HUDEP-2 (cell line): Measurements from ENCODE around the gene ARHGEF17.
"Not testable (repeated sequence)": the region's sequence is repeated elsewhere in the genome, so short reads cannot be mapped to it uniquely, and the experiment has no call there.

Experiments
- DNase-seq, 76 experiments: peaks; one replicate each; lab custom pipeline; 2025; ENCODE audit not compliant: unreplicated experiment in 76 of 76; lab: John Stamatoyannopoulos, UW

Gene ARHGEF17

DNA sequence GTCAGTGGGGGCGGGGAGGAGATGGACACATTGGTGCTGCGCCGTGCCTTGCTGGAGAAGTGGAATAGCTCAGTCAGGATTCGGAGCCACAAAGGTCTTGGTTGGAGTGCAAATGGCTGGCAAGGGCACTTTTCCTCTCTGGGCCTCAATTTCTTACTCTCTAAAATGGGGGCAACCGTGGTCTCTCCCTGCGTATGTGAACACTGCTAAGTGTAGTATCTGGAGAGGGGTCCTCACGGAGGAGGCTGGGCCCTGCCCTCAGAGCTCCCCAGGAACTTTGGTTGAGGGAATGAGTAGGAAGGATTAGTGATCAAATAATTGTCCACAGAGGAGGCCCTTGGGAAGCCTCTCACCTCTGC is 35.4 kb upstream of the ARHGEF17 start:
- DNase-seq, result no peak

DNA sequence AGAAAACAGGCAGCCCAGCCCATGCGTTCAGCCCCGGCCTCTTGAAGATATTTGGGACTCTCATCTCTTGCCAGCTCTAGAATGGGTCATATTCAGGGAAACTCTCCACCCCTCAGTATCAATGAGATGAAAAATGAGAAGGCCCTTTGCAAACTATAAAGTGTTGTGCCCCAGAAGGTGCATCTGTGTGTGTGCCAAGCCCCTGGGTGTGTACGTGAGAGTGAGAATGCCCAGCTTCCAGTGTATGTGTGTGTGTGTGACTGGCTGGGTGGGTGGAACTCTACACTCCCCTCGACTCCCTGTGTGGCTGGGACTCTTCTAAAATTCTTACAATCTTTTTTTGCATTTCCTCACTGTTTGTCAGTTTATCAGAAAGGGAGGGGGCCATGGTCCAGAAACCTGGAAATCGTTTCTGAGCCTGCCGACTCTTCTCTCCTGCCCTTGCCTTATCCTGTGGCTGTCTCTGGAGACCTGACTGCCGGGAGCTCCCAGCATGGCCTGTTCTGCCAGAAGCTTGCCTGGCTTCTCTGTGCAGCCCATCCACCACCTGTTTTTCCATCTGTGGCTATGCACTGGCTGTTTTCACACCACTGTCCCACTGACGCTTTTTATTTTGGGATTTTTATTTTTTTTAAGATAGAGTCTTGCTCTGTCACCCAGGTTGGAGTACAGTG is 34.7 kb upstream of the ARHGEF17 start:
- no peak for DNase-seq

DNA sequence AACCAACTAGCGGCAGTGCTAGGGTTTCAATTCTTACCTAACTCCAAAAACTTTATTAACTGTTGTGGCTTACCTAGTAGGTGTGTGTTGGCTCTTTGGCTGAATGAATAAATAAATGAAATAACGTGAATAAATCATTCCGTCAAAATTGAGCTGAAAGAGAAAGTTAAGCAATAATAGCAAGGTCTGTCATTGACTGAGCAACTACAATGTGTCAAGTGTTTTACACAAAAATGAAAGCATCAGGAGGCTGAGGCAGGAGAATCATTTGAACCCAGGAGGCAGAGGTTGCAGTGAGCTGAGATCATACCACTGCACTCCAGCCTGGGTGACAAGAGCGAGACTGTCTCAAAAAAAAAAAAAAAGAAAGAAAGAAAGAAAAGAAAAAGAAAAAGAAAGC is 33.9 kb upstream of the ARHGEF17 start:
- DNase-seq, result not testable (repeated sequence)

DNA sequence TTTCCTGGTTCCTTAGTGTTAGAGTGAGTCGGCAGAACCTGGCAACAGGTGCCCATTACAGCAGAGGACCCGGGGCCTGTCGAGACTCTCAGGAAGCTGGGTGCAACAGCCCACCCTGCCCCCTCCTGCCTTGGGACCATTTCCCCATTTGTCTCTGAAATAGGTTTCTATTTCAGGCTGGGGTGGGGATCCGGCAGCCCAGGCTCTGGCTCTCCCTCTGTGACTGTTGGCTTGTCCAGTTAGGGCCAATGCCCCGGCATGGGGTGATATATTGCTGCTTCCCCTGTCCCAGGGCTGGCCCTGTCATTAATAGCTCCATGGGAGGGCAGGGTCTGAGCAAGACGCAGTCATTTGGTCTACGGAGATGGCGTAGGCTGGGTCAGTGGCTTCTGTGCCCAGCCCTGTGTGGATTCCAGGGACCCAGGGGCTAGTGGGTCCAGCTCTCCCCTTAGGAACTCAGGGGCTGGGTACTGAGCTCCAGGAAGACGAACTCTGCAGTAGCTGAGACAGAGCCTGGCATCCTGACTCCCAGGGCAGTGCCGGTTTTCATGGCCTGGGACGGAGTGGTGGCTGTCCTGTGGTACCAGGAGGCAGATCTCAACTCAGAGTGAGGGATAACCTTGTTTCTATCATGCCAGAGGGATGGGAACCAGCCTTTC is 33.2 kb upstream of the ARHGEF17 start:
- DNase-seq, result no peak

DNA sequence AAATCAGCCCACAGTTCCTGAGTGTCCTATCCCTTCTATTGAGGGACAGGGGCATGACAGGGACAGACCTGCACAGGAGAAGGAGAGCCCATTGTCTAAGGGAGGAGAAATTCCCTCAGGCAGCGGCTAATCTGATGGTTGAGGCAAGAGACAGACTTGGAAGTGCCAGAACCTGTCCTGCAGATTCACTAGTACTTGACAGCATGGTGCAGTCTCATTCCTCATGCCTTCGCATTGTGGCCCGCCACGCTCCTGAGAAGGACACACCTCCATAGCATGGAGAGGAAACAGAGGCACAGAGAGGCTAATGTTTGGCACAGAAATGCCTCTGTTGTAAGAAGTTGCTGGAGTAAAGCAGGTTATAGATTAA is 32.7 kb upstream of the ARHGEF17 start:
- DNase-seq, result no peak

DNA sequence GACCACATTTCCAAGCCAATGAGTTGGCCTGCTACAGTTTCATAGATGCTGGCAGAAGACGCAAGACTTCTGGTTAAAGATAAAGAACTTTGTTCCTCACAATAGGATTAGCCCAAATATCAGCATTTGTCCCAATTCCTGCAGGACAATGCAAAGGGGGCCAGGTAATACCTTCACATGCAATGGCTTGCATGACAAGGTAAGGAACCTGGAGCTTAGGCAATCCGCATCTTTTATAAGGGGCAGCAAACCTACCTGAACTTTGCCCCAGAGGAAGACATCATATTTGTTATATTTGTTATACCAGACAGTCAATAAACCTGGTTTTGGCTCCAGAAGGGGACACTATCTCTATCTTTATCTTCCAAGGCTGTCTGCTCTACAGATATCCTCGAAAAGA is 30.6 kb upstream of the ARHGEF17 start:
- no peak for DNase-seq

DNA sequence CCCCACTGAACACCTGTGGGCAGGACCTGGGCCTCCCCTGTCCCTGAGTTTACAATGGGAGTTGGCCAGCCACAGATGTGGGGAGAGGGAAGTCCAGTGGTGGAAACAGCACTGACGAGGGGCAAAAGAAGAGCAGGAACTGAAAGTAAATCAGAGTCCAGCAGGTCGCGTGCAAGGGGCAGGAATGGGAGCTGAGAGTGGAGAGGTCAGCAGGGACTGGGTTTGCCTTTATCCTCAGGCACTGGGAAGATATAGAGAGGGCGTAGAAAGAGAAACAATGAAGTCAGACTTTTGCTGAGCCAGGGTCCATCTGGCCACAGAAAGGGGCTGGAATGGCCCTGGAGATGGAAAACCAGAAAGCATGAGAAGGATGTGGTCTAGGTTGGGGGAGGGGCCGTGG is 27.4 kb upstream of the ARHGEF17 start:
- no peak for DNase-seq

DNA sequence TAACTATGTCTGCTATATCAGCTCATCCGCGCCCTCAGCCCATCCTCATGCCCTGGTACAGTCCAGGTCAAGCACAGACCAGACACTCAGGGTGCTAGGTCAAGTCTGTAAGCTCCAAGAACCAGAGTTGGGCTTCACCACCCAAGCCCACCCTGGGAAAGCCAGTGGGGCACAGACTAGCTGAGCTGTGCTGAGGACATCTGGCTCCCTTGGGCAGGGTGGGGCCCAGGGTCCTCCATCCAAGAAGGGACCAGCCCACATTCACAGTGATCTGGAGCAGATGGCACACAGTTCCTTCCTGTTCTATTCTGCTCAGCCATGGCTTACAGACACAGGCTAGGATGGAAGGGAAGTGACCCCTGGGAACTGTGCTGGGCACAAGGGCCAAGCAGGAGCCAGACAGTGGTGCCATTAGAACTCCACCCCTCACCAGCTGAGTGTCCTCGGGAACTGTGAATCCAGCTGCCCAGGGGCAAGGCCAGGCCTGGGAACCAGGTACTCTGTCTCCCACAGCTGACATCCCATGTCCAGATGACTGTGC is 26.8 kb upstream of the ARHGEF17 start:
- no peak for DNase-seq

DNA sequence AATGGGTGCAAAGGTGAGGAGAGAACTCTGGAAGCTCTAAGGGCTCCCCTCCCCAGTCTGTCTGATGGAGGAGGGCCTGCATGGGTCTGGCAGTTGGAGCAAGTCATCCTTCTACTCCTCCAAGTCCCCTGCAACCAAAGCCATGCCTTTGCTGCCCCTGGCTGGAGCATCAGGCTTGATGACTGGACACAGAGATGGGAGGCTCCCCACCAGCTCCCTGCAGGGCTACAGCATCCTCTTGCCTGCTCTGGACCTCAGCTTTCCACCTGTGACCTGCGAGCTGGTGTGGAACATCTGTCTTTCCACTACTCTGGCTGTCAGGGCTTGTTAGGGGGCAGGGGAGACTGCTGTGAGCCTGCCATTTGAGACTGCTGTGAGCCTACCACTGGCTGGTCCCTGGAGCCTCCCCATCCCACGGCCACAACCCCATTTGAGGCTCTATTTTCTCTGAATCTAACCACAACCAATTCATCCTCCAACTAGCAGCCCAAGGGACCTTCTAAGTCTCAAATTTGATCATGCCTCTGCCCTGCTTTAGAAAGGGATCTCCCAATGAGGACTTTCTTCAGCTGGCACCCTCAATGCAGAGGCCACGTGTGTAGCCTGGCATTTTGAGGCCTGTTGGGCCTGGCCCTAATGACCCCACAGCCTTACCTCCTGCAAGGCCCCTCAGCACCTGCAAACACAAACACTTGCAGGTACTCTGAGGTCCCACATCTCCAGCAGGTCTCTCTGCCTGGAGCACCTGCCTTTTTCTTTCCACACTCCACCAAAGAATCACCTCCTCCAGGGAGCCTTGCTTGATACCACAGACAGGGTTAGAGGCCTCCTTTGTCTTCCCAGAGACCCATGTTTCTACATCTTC is 26.0 kb upstream of the ARHGEF17 start:
- no peak for DNase-seq

DNA sequence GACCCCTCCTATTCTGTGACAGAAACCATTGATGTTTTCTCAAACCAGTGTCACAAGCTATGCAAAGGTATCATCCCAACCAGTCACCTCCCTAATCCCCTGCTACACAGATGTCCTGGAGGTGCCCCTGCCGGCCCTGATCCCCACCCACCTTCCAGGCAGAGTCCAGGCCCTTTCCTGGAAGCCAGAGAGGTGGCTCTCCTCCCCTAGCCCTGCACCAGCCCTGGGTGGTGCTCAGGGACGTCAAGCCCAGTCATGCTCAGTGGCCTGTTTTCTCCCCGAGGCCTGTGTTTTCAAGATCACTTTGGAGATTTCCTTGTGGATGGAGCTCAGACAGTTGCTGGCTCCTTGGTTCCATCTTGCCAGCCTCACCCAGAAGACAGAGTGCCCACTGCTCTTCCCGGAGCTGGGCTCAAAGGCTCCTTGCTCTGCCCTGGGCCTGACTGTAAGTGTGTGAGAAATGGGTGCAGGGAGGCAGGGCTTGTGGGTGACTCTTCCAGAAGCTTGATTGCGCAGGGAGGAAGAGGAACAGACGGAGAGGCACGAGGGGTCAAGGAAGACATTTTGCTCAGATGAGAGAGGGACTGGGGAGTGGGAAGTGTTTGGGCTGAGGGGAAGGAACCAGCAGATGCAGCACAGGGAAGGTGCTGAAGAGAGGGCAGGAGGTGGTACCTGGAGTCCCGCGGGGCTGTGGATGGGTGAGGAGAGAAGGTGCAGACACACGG is 24.6 kb upstream of the ARHGEF17 start:
- no peak for DNase-seq

DNA sequence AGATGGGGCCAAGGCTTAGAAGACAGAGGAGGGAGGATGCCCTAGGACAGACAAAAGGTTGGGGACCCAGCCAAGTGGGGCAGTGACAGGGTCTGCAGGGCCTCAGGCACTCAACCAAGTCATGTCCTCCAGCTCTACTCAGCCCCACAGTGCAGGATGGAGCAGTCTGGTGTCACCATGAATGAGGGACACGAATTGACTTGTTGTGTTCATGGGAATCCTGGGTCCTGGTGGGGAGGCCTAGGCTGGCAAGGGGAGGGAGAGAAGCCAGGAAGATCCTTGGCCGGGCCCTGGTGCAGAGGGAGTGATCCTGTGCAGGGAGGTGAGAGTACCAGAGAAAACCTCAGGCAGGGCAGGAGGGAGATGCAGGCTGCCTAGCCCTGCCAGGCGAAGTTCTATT is 24.0 kb upstream of the ARHGEF17 start:
- no peak for DNase-seq

DNA sequence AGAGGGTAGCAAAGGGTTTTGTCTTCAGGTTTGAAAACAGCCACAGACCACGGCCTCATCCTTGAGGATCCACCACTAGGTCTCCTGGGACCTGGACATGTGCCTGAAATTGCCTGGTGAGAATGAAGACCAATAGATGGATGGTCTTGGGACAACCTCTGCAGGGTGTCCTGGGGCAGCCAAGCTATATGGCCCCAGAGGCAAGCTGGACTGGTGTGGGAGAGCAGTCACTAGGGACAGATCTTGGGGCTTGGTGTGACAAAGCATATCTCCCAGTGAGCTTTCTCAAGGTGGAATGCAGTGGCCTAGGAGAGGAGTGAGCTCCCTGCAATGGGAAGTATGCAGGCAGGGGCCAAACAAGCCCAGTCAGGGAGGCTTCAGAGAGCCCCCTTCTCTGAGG is 22.4 kb upstream of the ARHGEF17 start:
- no peak for DNase-seq

DNA sequence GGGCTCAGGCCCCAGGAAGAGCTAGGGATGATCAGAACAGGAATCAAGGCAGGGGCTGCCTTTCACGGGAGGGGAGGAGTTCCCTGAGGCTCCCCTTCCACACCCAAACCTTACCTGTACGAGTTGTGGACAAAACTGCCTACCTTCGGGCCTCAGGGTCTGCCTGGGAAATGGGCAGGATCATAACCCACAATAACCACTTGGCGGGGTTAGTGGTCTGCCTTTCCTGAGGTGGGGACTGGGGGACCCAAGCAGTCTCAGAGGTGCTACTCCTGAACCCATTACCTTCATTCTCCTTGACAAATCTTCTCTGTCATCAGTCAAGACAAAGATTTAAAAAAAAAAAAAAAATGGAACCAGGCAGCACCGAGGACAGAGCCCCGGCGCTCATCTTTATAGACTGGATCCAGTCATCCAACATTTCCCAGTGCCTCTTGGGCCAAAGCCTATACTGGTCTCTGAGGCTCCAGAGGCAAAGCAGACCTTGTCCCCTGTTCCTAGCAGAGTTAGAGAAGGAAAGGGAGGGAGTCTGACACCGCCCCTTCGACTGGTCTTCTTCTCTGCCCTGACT is 21.8 kb upstream of the ARHGEF17 start:
- no peak for DNase-seq

DNA sequence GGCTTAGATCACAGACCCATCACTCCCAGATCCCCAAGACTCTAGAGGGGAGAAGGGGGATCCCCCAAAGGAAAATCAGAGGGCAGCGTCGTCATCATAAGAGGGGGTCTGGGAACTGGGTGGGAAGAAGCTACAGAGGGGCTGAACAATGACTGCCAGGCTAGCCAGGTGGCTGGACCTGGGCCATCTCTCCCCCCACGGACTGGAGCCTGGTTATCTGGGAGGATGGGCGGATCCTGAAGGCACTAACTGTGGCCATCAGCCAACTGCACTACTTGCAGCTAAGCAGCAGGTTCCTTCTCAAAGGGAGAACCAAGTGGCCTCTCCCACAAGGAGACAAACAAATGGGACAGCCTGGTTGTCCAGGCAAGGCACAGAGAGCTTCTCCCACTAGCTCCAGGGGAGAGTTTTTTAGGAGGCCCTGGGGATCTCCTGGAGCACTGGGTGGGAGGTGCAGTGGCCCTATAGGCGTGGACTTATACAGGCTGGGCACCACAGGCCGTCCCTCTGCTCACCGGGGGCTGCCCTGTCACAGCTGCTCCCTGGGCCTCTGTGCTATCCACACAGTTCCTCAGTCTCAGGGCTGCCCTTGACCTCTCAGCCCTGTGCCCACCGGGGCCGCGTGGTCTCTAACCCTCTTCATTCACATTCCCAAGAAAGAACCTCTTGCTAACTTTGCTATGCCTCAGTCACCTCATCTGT is 20.5 kb upstream of the ARHGEF17 start:
- DNase-seq, result peak in 49 of 76 experiments; percentile 2 to 64 (median 26)

DNA sequence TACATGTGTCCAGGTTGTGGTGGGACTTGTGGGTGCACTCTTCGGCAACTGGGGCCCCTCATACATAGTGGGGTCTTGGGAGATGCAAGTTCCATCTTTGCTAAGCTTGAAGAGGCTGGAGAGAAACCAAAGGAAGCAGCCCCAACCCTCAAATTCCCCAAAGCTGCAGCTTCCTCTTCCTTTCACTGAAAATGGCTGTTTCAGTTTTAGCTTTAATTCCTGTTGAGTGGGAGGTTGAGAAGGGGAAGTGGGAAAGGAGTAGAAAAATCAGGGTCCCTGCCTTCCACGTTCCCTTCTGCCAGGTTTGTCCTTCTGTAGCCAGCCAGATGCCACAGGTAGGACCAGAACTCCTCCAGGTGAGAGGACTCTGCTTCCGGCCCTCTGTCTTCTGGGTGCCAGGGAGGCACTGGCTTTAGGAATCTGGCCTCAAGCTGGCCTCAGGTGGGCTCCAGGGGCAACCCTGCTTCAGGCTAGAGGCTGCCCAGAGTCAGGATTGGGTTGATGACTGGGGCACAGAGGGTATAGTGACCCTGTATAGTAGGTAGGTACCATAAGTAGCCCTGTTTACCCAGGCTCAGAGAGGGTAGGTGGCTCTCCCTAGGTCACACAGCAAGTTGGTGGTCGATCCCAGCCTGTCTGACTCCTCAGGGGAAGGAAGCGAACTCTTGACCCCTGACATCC is 19.7 kb upstream of the ARHGEF17 start:
- DNase-seq, result no peak

DNA sequence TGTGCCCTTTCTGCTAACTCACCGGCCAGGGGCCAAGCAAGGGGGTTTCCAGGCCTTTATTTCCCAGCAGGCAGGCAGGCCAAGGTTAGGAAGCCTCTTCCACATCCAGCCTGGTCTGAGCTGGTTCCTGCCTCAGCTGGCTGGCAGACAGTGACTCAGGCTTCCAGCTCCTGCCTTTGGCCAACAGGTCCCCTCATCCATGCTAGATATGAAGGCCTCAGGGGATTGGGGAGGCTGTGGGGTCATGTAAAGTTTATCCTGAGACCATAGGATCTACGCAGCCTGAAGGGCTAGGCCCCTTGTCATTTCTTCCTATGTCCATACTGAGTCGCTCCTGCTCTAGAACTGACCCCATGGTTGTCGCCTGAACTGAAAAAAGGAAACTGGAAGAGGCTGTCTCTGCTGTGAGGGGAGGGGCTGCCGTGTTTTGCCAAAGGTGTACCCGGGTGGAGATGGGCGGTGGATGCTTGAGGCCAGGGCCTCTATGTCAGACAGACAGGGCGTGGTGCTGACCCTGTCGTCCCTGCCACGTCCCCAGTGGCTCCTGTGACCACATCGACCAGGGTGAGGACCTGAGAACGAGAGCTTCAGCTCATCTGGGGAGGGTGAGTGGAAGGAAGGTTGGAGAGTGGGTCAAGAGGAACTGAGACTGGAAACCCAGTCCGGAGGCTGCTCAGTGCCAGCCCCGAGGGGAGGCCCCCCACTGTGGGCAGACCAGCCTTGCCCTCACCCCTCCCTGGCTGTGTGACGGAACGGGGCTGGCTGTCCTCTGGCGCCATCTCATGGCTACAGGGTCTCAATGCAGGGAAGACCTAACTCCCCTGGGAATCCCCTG is 19.0 kb upstream of the ARHGEF17 start:
- DNase-seq, result peak in 43 of 76 experiments; percentile 3 to 60 (median 30)

DNA sequence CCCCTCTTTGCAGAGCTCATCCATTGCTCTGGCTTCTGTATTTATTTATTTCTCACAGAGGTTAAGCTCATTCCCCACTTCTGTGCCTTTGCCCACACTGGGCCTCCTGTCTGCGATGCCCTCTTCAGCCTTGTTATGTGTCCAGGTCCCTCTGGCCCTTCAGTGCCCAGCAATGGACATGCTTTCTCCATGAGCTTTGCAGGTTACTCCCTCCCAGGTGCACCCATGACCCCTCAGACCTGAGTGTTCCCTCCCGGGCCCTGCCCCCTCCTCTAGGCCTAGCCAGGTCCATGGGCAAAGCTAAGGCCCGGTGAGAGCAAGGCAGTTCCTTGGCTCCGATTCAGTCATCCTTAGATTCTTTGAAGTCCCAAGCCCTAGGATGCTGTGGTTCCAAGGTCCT is 17.5 kb upstream of the ARHGEF17 start:
- no peak for DNase-seq

DNA sequence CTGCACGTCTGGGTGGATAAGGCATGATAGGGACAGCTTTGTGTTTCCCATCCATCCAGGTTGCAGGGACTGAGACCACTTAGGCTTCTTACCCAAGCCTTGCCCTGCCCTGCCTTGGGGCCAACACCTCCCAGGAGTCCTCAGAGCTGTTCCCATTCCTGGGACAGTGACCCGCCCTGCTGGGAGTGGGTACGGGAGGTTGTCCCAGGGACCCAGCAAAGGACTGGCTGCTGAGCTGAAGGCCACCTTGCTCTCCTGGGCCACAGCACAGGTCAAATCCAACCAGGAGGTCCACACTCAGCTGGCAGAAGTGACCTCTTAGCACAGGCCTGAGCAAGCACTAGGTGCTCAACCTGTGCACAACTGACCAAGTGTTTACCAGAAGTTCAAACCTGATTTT is 16.9 kb upstream of the ARHGEF17 start:
- no peak for DNase-seq
